D721Med (cell line): ENCODE measurements around the gene ITGA11.

Experiments
- DNase-seq: peaks from one replicate; pipeline ENCODE4 v3.0.0; 2011; ENCODE audit warnings: low spot score; ENCODE audit not compliant: insufficient read length
- FAIRE-seq: peaks from 2 replicates; lab custom pipeline; 2011; peaks lifted over from hg19 to GRCh38; lab: Jason Lieb, UNC
- TF ChIP-seq, protein P1 (sequence below): IDR thresholded peaks from 2 replicates; pipeline ENCODE4 v1.5.1; 2012; ENCODE audit warnings: mild to moderate bottlenecking, control low read depth; ENCODE audit not compliant: insufficient read depth; ENCODE audit errors: missing control alignments

ITGA11 gene

DNA sequence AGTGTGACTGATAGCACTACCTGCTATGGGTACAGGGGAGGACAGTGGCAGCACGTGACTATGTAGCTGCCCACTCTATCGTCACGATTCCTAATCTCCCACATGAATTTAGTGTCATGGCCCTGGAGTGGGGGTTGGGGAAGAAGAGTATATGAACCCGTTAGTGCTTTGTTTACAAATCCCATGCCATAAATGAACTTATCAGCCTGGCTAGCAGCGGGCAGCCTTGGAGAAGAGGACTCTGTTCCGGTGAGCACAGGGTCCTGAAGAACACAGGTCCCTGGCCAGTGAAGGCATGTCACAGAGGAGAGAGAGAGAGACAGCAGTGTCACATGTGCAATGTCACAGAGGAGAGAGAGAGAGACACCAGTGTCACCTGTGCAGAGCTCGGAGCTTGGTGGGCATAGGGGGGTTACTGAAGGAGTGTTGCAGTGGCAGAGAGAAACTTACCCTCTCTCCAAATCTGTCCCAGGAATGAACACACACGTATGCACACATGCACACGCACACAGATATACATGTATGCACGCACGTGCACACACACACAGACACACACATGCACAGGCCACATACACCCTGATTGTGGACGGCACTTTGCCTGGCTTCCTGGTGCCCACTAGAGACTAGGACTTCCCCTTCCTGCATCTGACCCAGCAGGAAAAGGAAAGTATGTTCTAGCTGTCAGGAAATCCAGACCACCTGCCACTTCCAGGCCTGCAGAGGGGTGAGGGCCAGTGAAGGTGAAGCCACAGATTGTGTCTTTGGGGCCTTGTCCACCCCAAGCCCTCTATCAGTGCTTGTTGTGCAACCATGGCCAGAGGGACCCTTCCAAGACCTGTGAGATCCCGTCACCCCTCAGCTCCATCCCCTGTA is 26.3 kb downstream of the ITGA11 start:
- TF ChIP-seq, protein P1, sequence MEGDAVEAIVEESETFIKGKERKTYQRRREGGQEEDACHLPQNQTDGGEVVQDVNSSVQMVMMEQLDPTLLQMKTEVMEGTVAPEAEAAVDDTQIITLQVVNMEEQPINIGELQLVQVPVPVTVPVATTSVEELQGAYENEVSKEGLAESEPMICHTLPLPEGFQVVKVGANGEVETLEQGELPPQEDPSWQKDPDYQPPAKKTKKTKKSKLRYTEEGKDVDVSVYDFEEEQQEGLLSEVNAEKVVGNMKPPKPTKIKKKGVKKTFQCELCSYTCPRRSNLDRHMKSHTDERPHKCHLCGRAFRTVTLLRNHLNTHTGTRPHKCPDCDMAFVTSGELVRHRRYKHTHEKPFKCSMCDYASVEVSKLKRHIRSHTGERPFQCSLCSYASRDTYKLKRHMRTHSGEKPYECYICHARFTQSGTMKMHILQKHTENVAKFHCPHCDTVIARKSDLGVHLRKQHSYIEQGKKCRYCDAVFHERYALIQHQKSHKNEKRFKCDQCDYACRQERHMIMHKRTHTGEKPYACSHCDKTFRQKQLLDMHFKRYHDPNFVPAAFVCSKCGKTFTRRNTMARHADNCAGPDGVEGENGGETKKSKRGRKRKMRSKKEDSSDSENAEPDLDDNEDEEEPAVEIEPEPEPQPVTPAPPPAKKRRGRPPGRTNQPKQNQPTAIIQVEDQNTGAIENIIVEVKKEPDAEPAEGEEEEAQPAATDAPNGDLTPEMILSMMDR: no peak
- FAIRE-seq: no peak

DNA sequence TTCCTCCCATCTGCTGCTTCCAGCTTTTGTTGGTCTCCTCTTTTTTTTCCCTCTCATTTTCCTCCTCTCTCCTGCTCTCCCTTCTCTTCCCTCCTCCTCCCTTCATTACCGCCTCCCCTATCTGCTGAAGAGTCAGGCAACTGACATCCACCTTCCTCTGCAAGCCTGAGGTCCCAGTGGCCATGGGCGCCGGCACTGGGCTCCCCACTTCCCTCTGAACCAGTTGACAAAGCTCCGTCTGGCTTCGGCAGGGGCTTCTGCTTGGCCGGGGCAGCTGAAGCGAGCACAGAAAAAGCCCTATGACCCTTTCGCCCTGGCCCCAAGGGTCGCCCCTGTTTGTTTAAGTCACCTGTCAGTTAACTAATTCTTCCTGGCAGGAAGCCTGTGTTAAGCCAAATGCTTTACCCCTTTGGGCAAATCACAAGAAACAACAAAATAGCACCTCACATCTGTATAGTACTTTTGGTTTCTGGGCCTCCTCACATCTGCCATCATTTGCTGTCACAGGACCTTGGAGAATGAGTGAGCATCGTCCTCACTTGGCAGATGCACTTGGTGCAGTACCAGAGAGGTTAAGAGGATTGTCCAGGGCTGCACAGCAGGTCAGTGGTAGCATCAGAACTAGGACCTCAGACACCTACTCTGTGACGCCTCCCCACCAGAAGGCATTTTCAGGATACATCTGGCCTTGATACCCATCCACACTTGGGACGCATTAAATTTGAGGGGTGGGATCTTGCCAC is 27.7 kb downstream of the ITGA11 start:
- no peak for FAIRE-seq
- TF ChIP-seq, protein P1: no peak
- no peak for DNase-seq

More for the DNA sequence above, 26.3 kb downstream of the ITGA11 start:
- no peak for DNase-seq

DNA sequence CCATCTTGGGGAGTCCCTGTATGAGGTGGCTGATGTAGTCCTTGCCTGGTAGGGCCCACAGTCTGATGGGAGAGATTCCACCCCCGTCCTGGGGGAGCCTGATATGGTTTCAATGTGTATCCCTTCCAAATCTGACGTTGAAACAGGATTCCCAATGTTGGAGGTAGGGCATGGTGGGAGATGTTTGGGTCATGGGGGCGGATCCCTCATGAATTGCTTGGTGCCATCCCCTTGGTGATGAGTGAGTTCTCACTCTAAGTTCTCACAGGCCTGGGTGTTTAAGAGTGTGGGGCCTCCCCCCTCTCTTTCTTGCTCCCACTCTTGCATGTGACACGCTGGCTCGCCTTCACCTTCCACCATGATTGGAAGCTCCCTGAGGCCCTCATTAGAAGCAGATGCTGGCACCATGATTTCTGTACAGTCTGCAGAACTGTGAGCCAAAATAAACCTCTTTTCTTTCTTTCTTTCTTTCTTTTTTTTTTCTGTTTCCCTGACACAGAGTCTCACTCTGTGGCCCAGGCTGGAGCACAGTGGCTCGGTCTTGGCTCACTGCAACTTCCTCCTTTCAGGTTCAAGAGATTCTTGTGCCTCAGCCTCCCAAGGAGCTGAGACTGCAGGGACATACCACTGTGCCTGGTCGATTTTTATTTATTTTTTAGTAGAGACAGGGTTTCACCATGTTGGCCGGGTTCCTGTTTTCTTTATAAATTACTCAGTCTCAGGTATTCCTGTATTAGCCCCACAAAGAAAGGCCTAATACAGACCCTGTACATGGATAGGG is 28.6 kb downstream of the ITGA11 start:
- FAIRE-seq: no peak
- DNase-seq: no peak
- TF ChIP-seq, protein P1: no peak

DNA sequence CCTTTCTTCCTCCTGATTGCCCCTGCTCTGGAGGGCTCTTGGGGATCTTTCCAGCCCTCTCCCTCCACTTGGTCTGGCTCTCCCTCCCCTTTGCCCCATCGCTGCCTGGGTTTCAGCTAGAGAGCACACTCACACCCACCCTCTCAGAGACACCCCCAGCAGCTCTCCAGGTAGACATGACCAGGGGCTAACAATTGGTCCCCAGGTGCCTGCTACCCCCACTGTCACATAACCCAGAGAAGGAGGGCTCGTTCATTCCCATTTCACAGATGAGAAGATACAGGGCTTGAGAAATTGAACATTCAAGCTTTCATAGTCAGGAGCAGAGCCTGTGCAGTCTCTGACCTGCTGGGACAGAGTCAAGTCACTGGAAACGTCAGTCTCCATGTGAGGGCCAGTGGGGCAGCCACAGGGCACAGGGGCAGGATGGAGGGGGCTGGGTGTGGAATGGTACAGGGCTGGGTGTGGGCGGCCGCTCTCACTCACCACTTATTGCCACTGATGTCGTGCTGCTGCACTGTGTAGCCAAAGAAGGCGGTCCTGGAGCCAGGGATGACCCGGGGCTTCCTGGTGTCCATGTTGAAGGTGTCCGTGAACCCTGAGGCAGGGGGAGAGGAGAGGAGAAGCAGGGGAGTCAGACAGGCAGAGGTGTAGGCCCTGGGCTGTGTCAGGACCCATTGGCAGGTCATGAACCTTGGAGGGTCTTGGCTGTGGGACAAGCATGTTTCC is 29.4 kb downstream of the ITGA11 start:
- DNase-seq (no peak), FAIRE-seq (no peak)
- TF ChIP-seq, protein P1: no peak

DNA sequence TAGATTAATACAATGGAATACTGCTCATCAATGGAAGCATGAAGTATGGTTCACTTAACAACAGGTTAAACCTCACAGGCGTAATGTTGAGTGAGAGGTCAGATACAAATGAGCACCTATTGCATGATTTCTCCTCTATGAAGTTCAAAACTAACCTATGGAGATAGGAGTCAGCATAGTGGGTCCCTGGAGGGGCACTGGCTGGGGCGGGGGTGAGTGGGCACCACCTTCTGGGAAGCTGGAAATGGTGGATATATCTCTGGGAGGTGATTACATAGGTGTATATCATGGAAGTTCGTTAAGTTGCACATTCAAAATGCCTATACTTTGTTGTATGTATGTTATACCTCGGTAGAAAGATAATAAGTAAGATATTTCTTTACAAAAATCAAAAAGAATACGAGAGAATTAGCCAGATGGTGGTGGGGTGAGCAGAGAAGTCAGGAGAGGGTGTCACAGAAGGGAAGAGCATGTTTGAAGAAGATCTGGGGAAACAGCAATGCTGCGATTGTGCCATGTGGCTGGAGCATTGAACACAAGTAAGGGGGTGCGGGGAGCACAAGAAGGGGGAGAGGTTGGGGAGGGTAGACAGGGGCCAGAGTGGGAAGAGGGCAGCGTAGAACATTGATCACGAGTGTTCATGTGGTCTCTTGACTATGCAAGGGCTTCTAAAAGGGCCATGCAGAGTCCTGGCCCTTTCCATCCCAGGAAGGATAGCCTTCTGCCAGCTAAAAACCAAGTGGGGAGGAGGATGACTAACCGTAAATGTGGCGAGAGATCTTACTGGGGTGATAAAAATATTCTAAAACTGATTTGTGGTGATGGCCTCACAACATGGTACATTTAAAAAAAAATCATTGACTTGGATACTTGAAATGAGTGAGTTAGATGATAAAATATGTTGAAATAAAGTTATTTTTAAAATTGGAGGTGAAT is 30.2 kb downstream of the ITGA11 start:
- TF ChIP-seq, protein P1: no peak
- DNase-seq (no peak), FAIRE-seq (no peak)

DNA sequence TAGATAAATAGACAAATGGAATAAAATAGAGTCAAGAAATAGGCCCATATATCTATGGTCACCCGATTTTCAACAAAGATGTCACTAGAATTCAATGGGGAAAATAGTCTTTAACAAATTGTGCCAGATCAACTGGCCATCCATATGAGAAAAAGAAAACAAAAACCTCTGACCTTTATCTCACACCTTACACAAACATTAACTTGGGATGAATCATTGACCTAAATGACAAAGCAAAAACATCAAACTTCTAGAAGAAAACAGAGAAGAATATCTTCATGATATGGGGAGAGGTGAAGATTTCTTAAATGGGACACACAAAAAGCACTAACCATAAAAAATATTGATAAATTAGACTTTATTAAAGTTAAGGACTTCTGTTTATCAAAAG is 31.9 kb downstream of the ITGA11 start:
- FAIRE-seq (no peak), DNase-seq (no peak)
- TF ChIP-seq, protein P1: no peak
